ENCODE measurements around the gene TMPRSS11B.
A peak's percentile ranks its signal among the peaks of the same experiment; 100 is the strongest.
"Not testable (repeated sequence)": the region's sequence is repeated elsewhere in the genome, so short reads cannot be mapped to it uniquely, and the experiment has no call there.

Gene TMPRSS11B

DNA sequence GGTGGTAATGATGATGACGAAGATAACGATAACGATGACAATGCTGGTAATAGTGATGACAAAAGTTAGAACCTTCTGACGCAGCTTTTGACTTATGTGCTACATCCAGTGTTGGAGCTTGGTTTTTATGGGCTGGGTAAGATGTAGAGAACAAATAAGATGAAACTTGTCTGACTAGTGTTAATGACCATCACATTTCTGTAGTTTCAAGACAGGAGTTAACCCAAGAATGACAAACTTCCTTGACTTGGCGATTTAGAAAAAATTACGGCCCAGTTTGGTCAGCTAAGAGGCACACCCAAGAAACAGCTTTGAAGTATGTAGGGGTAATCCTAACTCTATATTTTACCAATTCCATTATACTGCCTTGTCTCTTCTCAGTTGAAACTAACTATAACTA, at the start of gene TMPRSS11B:
Gene TMPRSS11B, minus strand, starts transcription at position 101 of the 400 bp plus-strand sequence. CDS start 136 bp downstream, outside the sequence.
- no peak for DNase-seq (ENCODE audit: low read depth)

DNA sequence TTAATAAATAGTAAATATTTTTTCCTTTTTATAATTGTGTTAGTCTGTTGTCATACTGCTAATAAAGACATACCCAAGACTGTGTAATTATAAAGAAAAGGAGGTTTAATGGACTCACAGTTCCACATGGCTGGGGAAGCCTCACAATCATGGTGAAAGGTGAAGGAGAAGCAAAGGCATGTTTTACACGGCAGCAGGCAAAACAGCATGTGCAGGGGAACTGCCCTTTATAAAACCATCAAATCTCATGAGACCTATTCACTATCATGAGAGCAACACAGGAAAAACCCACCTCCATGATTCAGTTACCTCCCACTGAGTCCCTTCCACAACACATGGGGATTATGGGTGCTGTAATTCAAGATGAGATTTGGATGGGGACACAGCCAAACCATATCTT, 45.8 kb upstream of the TMPRSS11B start:
- no peak for DNase-seq (ENCODE audit: low read depth)

GRCh38 chr4:68288393-68288740, 42.9 kb upstream of the TMPRSS11B start:
- no peak for DNase-seq (ENCODE audit: low read depth)

DNA sequence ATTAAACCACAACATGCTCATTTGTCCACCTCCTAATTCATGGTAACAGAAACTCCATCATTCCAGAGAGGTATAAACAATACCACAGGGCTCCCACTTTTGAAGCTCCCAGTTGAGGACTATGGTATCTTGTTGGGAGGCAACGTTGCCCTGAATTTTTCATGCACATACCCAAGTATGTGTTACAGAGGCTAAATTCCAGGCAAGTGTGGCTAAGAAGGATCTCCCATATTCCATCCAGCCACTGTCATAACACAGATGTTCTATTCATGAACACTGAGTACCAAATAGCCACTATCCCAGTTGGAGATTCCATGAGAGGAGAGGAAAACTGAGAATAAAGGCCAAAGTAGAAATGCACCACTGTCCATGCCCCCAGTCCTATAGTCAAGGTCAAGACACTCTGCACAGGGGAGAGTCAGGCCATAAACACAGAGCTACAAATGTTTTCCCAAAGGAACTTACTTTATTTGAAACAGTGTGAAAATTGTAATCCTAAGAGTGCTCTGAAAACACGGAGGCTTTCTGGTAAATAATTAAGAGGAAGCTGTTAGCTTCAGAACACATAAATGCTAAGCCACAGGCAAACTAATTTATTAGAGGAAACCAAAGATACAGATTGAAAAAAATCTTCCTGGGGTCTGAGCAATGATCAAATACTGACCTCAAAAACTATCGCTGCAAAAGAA, 42.4 kb upstream of the TMPRSS11B start:
- DNase-seq (ENCODE audit: low read depth): no peak

DNA sequence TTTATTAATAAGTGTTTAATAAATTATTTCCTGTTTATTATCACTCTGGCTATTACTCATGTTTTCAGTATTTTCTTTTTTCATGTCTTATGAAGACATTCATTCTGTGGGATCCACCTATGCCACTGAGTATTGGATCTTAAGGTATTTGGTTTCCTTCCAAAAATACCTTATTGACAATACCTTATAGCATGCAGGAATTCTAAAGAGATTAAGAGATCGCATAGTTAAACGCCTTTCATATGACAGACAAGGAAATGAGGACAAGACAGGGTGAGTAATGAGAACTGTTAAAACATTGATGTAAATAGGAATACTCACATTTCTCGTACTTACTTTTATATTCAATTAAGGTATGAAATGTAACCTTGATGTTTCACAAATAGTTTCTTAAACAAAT, 38.2 kb upstream of the TMPRSS11B start:
- DNase-seq (ENCODE audit: low read depth): no peak

- no peak for DNase-seq (ENCODE audit: low read depth)
Observed at GRCh38 chr4:68283095-68283494, 37.6 kb upstream of the TMPRSS11B start.

- DNase-seq (ENCODE audit: low read depth): not testable (repeated sequence)
Observed at GRCh38 chr4:68281796-68282740, 36.6 kb upstream of the TMPRSS11B start.

DNA sequence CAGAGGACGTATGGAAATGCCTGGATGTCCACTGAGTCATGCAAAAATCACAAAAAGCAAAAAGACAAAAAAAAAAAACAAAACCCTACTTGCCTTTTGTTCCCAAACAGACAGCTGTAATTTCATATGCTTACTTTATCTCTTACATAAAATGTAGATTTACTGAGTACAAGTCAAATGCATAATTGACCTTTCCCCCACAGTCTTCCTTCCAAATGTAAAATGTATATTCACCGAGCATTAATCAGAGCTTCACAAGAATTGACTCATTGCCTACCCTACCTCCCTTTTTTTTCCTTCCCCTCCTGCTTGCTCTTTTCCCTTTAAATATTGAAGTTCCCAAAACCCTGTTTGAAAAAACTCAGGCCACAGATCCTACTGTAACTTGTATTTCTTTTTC, 32.5 kb upstream of the TMPRSS11B start:
- no peak for DNase-seq (ENCODE audit: low read depth)

DNA sequence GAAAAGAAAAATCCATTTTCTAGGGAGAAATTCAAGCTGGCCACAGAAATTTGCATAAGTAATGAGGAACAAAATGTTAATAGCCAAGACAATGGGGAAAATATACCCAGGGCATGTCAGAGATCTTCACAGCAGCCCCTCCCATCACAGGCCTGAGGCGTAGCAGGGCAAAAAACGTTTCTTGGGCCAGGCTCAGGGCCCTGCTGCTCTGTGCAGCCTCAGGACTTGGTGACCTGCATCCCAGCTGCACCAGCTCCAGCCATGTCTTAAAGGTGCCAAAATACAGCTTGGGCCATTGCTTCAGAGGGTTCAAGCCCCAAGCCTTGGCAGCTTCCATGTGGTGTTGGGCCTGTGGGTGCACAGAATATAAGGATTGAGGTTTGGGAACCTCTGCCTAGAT, 32.1 kb upstream of the TMPRSS11B start:
- no peak for DNase-seq (ENCODE audit: low read depth)

- no peak for DNase-seq (ENCODE audit: low read depth)
Observed at GRCh38 chr4:68272860-68273259, 27.4 kb upstream of the TMPRSS11B start.

GRCh38 chr4:68272380-68272779, 26.9 kb upstream of the TMPRSS11B start:
- DNase-seq (ENCODE audit: low read depth): no peak

DNA sequence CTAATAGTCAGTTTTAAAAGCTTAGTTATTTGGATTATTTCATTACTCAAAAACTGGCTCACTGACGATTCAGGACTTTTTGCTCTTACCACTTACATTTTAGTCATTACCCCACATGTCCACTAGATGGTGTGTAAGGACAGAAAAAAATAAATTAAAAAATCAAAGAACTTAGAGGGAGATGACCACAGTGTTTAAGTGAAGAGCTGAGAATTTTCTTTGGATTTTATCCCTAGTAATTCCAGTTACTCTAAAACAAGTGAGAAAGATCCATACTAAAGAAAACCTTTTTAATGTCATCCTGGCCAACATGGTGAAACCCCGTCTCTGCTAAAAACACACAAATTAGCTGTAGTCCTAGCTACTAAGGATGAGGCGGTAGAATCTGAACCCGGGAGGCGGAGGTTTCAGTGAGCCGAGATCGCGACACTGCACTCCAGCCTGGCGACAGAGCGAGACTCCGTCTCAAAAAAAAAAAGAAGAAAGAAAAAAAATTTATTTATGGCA, 26.4 kb upstream of the TMPRSS11B start:
- peak; percentile 22 for DNase-seq (ENCODE audit: low read depth)

DNA sequence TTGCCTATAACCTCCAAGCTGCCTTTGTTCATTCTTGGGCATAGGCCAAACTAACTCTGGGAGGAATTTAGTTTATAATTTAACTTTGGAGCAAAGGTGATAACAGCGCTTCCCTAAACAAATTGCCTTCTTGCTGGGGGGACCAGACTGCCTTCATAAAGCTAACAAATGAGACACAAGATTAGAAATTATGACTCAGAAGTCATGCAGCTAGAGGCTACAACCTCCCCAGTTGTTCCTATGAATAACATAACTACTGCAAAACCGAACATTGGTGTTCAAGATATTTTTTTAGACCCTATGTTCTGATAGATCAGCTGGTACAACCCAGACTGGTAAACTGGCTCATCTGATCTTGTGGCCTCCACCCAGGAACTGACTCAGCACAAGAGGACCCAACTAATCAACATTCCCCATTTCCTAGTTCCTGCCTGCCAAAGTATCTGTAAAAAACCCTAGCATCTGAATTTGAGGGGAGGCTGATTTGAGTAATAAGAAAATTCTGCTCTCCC, 22.0 kb upstream of the TMPRSS11B start:
- DNase-seq (ENCODE audit: low read depth): no peak

- DNase-seq (ENCODE audit: low read depth): no peak
Observed at GRCh38 chr4:68264875-68265565, 19.5 kb upstream of the TMPRSS11B start.

- DNase-seq (ENCODE audit: low read depth): no peak
Observed at GRCh38 chr4:68259191-68259590, 13.7 kb upstream of the TMPRSS11B start.

DNA sequence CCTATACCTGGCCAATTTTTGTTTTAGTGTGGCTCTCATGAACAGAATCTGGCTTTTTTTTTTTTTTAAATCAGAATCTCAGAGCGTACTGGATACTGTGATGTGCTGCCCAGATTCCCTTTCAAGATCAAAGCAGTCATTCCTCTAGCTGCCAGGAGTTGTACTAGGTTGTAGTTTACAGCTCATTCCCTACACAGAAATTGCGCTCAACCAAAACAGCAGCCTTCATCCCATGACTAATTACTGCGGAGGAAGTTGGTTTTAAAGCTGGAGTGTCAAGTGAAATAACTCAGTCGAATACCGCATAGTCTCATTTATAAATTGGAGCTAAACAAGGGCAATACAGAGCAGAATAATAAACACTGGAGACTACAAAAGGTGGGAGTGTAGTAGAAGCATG, 12.2 kb upstream of the TMPRSS11B start:
- no peak for DNase-seq (ENCODE audit: low read depth)

- peak; percentile 27 for DNase-seq (ENCODE audit: low read depth)
Observed at GRCh38 chr4:68256284-68256683, 10.8 kb upstream of the TMPRSS11B start.

DNA sequence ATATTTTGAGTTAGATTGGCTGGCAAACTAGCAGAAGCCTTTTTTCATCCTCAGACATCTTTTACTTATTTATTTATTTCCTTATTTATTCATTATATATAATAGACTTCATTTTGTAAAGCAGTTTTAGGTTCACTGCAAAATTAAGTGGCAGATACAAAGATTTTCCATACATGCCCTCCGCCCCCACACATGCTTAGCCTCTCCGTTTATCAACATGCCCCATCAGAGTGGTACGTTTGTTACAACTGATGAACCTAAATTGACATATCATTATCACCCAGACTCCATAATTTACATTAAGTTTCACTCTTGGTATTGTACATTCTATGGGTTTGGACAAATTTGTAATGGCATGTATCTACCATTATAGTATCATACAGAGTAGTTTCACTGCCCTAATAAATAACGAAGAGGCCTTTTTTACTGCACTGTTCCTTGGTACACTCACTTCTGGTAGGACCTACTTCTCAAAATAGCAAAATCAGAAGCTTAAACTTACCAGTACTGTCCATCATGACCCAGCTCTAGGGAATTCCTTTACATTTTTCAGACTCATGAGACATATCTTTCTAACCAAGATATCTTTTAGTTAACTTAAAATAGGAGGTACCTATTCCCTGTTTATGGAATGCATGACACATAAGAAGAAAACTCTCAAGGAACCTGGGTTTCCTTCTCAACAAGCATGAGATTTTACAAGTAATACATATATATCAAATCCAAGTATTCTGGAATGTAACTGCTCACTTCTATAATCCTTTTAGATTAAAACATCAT, 4.8 kb upstream of the TMPRSS11B start:
- DNase-seq (ENCODE audit: low read depth): no peak

GRCh38 chr4:68249434-68249833, 3.9 kb upstream of the TMPRSS11B start:
- DNase-seq (ENCODE audit: low read depth): no peak

DNA sequence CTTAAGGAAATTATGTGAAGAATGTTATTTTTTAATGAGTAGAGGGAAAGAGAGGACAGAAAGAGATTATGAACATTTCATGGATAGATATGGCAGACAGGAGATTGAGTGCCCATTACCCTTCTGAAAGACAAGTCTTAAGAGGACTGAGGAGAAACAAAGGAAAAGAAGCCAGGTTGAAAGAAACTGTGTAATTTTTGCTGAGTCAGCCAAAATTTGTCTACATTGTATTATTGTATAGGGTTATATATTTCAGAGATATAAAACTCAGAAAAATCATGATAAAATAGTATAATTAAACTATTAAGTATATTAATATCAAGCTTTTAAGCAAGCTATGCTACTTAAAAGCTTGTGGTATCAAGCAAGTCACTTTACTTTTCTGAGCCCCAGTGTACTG, 4.9 kb downstream of the TMPRSS11B start:
- no peak for DNase-seq (ENCODE audit: low read depth)

GRCh38 chr4:68228568-68228967, 16.9 kb downstream of the TMPRSS11B start:
- no peak for DNase-seq (ENCODE audit: low read depth)

- DNase-seq (ENCODE audit: low read depth): no peak
Observed at GRCh38 chr4:68218044-68218443, 27.4 kb downstream of the TMPRSS11B start.

Data from CMK (cell line).